Activated CD4-positive, alpha-beta T cell treated with anti-CD3 and anti-CD28 coated beads, Interleukin-2, amount 50 U/mL, for 1 hour (primary cell): ENCODE measurements around the gene FAM156B.
A peak's percentile ranks its signal among the peaks of the same experiment; 100 is the strongest.
"Not testable (repeated sequence)": the region's sequence is repeated elsewhere in the genome, so short reads cannot be mapped to it uniquely, and the experiment has no call there.

Experiments used
- DNase-seq: peaks from one replicate; pipeline ENCODE4 v3.0.0-alpha.2; 2020

The FAM156B gene

DNA sequence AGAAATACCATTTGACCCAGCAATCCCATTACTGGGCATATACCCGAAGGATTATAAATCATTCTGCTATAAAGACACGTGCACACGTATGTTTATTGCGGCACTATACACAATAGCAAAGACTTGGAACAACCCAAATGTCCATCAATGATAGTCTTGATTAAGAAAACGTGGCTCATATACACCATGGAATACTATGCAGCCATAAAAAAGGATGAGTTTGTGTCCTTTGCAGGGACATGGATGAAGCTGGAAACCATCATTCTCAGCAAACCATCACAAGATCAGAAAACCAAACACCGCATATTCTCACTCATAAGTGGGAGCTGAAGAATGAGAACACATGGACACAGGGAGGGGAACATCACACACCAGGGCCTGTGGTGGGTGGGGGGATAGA lies 33.1 kb downstream of the FAM156B start:
- DNase-seq, result not testable (repeated sequence)

DNA sequence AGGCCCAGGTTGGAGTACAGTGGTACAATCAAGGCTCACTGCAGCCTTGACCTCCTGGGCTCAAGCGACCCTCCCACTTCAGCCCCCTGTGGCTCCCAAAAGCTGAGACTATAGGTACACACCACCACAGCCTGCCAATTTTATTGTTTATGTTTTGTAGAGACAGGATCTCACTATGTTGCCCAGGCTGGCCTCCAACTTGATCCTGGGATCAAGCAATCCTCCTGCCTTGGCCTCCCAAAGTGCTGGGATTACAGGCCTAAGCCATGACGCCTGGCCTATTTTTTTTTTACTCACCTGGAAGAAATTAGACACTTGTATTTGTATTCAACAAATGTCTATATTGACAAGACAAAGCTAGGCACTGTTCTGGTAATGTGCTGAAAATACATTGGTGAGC lies 36.1 kb downstream of the FAM156B start:
- DNase-seq, result no peak

DNA sequence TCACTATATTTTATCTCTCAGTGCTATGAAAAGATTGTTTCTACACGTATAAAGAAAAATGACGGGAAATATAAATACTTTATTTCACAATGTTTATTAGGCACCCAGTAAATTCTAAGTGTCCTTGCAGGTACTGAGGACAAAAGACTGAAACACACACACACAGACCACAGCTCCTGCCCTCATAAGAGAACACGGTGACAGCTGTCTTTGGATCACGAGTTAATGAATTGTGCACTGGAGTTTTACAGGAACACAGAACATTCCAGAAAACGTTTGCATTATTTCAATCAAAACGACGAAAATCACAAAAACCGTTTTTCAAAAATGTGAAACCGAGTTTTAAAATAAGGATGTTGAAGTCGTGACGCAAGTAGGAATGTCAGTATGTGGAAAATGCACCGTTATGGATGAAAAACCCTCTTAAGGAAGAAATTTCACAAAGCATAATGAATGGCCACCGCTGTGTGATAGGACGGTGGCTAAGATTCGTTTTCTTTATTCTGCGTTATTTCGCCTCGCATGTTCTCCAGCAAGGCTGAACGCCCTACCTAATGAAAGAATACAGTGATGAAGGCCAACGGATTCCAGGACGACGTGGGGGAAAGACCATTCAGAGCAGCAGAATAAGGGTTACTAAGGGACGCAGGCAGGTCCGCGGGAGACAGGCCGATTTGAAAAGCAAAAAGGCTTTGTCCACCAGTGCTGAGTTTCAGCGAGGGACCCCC lies 37.0 kb downstream of the FAM156B start:
- DNase-seq, result no peak

DNA sequence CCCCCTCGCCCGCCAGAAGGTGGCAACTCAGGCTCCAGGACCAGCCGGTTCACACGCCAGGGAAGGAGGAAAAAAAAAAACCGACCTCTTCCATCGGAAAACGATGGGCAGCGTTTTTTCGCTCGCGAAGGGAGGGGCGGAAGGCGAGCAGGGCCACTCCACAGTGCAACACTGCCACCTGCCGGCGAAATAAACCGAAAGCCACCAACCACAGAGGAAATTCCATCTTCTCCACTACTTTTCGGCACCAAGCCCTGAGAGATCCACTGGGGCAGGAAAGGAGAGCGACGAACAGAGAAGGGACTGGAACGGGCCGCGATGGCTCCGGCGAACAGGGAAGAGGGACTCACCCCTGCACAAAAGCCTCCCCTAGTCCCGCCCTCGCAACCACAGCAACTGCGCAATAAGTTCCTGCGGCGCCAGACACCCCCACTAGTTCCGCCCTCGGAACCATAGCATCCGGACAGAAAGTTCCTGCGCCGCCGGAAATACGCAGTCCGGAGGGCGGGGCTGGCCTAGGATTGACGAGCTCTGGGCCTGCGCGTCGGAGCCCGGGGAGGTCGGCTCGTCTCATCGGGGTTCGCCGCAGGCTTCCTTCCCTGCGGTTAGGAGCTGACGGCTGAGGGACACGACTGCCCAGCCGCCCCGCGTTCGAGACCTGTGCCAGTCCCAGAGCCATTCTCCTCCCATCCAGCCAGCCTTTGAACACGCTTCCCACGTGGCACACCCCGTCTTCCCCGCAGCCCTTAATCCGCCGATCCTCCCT lies 37.8 kb downstream of the FAM156B start:
- DNase-seq, result peak; percentile 85

DNA sequence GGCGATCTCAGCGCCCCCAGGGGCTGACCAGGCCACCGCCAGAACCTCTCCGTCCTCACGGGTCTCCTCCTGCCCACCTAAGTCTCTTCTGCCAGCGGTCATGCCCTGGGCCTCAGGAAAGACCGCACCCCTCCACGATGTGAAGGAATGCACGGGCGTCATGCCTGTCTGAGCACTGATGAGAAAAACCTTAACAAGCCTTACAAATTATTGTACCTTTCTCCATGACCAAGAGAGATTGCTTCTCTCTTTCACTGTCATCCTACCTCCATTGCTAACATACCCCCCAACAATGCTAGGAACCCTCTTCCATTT lies 38.3 kb downstream of the FAM156B start:
- DNase-seq, result not testable (repeated sequence)

DNA sequence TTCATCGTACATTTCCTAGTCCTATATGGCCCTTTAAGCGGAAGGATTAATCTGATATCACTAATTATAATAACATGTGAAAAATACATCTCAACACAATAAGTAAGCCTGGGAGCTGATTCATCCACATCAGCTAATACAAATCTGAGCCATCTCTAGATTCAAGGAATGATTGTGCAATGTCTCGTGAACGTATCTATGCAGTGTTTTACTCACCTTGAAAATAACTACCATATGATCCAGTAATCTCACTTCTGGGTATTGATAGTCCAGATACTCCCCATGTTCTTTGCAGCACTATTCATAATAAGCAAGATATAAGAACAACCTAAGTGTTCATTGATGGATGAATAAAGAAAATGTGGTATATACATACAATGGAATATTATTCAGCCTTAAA lies 43.6 kb downstream of the FAM156B start:
- DNase-seq, result not testable (repeated sequence)

DNA sequence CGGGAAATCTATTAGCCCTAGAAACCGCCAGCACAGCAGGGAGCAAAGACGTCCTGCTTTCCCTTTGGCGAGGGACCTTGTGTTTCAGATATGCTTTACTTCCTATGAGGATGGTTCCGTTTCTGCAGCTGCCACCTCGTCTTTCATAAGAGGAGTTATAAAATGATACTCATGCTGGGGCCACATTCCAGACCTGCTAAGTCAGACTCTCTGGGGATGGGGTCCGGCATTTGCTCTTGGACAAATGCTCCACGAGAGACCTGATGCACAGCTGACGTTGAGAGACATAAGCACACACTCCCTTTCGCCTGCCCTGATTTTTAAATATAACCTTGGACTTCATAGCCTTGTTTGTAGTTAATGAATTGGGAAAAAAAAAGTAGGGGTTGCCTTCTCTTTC lies 44.6 kb downstream of the FAM156B start:
- not testable (repeated sequence) for DNase-seq

DNA sequence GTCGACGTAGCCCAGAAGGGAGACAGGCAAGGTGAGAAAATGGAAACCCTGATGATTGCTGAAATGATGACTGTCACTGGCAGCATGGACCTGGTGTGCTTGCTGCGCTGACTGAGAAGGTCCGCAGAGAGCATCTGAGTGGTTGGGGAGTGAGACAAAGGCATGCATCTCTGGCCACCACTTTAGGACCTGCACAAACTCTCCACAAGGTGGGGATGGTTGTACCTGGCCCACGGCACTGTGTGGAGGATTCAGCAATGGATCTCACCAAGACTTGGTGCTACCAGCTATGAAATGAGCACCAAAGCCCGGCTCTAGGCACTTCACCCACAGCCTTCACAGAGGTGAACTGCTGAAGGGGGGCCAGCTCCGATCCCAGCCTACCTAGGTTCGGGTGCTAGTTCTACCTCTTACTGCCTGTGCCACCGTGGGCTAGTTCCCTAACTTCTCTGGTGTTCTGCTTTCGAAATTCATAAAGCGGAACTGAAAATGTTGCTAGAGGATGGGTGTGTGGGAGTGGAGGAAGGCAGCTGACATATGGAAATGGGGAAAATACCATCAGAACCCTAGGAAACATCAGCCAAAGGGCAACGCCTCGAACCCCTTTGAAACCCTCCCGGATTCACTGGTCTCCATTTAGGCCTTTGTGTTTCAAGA lies 48.8 kb downstream of the FAM156B start:
- DNase-seq, result not testable (repeated sequence)

DNA sequence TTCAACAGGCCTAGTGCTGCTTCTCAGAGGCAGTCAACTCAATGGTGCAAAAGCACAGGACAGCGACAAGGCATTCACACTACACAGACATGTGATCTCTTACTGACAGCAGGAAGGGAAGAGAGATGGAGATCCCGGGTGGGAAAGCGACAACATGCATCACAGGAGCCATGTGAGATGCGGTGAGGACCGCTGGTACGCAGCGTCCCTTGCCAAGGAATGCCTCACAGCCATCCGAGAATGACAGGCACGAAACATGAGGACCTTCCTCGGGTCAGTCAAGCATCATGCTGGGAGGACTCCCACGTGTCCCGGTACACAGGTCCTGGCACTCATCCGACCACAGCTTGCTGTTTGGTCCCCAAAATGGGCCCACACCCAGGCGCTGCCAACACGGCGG lies 50.4 kb downstream of the FAM156B start:
- not testable (repeated sequence) for DNase-seq

DNA sequence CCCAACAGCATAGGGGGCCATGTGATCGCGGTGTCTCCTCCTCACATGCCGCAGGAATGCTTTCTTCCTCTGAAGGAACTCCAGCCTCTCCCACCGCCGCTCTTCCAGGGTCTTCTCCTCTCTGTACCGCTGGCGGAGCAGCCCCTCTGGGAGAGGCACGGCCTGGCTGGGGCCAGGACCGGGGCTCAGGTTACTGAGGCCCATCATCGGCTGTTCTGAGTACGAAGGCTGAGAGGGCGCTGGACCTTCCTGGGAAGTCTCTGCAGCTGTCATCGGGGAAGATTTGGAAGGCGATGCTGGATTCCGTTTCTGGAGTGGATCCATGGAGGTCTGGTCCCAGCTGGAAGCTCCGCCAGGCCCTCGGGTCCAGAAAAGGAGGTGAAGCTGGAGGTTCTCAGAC lies 51.1 kb downstream of the FAM156B start:
- not testable (repeated sequence) for DNase-seq

DNA sequence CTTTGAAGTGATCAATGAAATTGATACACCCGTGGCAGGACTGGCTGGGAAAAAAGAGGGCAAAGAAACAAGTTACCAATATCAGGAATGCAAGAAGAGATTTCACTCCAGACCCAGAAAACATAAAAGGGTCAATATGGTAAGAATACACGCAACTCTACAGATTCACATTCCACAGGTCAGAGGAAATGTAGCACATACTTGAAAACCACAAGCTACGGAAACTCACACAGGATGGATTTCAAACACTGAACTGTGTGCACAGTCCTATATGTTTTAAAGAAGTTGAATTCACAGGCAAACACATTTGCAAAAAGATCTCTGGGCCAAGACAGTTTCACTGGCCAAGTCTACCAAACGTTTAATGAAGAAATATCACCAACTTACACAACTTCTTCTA lies 52.2 kb downstream of the FAM156B start:
- not testable (repeated sequence) for DNase-seq

DNA sequence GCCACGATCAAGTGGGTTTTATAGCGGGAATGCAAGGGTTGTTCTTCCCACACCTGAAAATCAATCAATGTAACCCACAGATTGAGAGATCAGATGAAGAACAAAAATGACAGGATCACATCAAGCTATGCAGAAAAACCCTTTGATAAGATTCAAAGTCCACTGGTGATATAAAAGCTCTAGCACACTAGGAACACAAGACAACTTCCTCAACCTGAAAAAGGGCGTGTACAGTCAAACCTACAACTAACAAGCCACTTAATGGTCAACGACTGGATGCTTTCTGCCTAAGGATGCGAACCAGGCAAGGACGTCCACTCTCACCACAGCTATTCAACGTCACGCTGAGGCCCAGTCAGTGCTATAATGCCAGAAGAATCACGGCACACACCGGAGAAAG lies 52.8 kb downstream of the FAM156B start:
- not testable (repeated sequence) for DNase-seq
